HG02610 (cell line): ENCODE results near the gene IQSEC1.

ENCODE experiments used
- ATAC-seq: cut with Tn5 transposase; IDR thresholded peaks from one replicate; pipeline ENCODE4 v1.9.1; 2021; ENCODE audit warnings: mild to moderate bottlenecking, moderate library complexity; ENCODE audit not compliant: unreplicated experiment

The IQSEC1 gene

DNA sequence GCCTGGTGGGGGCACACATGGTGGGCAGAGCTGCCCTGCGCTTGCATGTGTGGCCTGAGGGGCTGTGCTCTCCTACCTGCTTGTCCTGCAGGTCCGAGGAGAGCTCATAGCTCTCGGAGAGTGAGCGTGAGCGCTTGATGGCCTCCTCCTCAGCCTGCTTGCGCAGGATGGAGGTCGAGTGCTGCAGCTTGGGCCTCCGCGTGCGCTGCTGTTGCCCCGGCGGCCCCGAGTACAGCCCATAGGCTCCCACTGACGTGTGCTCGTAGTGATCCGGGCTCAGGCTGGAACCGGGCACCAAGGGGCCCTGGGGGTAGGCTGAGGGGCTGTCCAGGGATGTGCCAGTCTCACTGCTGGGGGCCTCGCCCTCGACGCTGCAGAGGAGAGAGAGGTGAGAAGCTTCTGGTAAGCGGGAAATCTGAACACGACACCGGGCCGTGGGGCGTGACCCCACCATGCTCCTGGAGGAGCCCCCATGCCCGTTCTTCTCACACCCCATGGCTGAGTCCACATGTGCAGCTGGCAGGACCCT lies 131.7 kb downstream of the IQSEC1 start:
- ATAC-seq, result no peak

GRCh38 chr3:12940854-12941253 lies 132.4 kb downstream of the IQSEC1 start:
- ATAC-seq, result no peak

DNA sequence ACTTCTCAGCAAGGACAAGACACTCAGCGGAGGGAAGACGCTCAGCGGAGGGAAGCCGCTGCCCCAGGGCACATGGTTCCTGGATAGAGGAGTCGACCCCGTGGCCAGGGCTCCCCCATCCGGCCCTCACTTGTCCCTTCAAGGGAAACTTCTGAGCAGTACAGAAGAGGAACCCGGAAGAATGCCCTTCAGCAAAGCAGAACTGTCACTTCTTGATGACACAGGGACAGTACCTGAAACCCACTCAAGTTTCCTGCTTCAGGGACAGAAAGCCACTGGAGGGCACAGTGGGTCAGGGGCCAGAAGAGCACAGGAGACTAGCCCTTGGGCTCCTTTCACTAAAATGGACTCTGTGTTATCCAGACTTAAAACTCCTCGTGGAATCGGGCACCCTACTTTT lies 134.1 kb downstream of the IQSEC1 start:
- no peak for ATAC-seq

GRCh38 chr3:12938258-12938711 lies 134.9 kb downstream of the IQSEC1 start:
- no peak for ATAC-seq

DNA sequence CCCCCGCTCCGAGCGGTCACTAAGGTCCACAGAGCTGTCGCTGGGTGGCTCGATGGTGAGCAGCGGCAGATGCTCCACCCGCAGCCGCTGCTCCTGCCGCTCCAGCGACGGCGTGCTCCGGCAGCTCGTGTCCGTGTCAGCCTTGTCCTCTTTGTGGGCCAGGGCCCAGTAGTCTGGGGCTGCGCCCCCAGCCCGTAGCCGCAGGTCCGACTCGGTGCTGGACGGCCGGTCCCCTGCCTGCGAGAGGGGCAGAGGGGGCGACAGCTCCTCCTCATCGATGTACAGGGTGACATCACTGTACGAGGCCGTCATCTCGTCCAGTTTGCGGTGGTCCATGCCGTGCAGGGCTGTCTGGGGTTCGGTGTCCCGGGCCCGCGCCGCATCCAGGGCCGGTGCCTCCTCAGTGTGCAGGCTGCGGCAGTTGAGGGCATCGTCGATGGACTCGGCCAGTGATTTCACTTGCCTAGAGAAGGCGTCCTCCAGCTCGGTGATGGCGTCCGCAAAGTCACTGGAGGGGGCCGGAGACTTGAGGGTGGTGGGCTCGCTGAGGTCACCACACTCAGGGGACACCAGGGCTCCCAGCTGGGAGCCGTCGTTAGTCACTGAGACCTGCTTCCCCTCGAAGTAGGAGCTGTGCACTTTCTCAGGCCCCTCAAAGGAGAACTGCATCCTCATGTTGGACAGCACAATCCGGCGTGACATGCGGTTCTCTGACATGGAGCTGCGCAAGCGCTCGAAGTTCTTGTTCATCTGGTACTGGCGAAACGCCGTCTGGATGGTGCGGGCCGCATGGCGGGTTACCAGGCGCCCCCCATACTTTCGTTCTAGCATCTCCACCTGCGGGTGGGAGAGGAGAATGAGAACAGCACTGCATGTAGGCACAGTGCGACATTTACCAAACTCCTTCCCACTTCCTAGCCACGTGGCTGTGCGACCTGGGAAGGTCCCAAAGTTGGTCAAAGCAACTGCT lies 137.1 kb downstream of the IQSEC1 start:
- ATAC-seq, result no peak

- ATAC-seq, result no peak
Measured at GRCh38 chr3:12935023-12935860, 138.0 kb downstream of the IQSEC1 start.

DNA sequence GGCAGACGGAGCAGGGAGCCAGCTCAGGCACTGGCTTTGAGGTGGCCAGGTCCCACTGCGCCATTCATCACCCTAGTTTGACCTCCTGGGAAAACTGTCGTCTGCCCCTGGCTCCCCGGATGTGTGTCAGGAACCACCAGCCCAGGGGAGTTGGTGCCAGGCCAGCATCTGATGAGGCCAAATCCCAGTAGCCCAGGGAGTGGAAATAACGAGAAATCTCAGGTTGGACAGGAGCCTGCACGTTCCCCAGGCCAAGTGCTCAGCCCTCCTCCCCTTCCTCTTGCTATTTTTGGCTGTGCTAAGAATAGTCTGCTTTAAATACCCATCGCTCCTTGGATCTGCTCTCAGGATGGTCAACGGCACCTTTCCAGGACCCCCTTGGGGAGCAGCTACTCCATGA lies 138.8 kb downstream of the IQSEC1 start:
- ATAC-seq, result no peak

- no peak for ATAC-seq
Measured at GRCh38 chr3:12933901-12934300, 139.3 kb downstream of the IQSEC1 start.

DNA sequence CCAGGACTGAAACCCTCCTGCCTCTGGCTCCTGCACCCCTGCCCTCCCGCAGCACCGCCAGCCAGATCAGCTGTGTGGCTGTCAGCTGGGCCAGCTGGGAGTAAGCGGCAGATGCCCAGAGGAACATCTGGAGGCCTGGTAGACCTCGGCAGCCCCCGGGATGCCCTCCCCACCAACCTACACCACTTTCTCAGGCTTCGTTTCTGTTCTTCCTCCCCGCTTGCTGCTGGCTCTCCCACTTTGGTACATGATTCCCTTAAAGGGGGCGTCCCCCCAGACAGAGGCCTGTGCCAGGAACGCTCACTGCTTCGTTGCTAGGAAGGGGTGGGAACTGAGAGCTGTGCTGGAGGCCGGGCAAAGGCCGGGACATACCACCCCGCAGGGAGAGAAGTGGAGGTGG lies 140.5 kb downstream of the IQSEC1 start:
- ATAC-seq, result no peak

DNA sequence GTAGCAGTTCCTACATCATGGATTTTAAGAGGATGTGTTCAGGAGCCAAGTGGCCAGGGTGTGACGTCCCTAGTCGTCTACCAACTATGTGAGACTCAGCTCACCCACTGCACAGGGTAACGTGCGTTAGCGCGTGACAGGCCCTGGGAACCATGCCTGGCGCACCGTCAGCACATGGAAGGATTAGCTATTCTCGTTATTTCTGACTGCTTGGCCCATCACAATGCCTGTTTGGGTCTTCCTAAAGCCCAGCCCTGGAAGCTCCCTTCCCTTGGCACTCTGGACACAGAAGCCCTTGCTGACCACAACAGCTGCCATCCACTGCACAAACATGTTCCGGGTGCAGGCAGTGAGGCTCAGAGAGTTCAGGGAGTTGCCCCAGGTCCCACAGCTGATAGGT lies 140.9 kb downstream of the IQSEC1 start:
- ATAC-seq, result no peak

DNA sequence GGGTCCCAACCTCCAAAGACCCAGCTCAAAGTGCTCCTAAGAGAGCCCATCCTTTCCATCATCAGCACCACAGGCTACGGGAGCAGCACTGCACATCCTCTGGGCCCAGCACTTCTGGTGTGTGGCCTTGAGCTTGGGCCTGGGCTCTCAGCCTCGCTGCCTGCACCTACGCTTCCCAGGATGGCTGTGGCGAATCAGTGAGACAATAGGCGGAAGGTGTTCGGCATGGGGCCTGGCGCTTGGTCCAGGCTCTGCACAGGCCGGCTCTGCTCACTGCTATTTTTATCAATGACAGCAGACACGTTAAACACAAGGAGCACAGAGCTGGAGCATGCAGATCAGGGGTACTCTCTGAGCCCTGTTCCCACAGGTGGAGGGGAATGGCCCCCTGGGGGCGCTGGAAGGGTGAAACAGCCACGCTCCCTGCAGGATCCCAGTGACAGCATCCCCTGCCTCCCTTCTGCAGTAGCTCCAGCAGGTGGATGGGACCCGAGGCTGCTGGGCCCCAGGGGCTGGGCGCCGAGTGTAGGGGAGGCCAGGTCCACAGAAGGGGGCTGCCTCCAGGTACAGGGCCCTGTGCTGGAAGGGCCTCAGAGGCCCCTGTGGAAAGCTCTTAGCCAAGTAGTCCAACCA lies 141.8 kb downstream of the IQSEC1 start:
- ATAC-seq, result no peak

GRCh38 chr3:12929801-12930200 lies 143.4 kb downstream of the IQSEC1 start:
- ATAC-seq, result no peak

DNA sequence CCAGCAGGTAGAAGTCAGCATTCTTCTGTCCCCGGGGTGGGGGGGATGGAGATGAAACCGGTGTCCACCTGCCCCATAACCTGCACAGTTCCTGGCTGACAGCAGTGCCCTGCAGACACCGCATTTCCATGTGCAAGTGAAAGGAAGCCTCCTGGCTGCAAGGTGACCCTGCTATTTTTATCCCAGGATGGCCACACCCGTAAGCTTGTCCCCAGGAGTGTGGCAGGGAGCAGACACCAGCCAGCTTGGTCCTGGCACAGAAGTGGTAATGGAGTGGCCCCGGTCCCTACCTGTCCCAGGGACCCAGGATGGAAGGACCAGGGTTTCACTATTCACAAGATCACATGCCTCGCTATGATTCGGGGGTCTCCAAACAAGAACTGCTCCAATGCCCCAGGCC lies 146.6 kb downstream of the IQSEC1 start:
- ATAC-seq, result no peak

DNA sequence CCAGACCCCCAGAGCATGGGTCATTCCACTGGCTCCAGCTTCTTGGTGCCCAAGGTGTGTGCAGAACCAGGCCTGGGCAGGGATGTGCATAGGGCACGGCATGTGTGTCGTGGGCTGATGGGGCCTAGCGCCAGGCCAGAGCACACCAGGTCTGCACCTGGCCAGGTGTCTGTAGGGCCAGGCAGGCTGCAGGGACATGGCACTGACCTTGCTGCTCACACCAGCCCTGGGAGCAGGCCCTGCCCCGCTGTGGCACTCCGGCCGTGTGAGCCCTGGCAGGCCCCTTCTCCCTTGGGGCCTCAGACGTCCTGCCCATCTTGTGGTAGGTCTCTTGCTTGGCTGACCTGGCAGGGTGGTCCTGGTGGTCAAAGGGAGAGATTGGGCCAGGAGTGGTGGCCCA lies 147.6 kb downstream of the IQSEC1 start:
- ATAC-seq, result no peak

DNA sequence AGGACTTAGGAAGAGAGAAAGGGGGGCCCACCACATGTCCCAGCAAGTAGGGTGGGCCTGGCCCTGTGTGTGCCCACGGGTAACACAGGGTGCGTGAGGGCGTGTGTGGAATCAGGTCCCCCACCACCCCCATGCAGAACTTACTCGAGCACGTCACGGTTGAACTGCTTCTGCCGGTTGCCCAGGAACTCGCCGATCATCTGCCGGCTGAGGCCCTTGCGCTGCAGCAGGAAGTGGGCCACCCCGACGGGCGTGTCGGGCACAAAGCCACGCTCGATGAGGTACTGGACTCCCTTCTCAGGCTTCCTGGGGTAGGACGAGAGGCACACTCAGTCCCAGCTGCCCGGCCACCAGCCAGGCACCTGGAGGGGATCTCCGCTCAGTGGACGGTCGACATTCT lies 148.8 kb downstream of the IQSEC1 start:
- no peak for ATAC-seq

GRCh38 chr3:12922881-12923431 lies 150.3 kb downstream of the IQSEC1 start:
- ATAC-seq, result no peak

DNA sequence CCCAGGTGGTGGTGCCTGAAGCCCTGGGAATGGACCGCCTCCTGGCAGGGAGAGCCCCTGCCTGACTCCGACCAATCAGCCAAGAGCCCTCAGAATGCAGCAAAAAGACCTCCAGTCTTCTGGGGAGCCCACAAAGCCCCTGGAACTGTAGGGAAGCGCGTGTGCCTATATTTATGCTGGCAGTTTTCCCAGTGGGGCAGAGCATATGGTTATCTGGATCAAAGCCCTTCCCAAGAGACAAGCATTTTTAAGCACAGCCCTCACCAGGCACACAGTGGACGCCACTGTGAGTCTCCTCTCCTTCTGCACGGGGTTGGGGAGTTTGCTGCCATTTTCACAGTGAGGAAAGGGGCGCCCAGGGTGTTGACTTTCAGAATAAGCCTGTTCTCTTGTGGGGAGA lies 150.9 kb downstream of the IQSEC1 start:
- no peak for ATAC-seq

DNA sequence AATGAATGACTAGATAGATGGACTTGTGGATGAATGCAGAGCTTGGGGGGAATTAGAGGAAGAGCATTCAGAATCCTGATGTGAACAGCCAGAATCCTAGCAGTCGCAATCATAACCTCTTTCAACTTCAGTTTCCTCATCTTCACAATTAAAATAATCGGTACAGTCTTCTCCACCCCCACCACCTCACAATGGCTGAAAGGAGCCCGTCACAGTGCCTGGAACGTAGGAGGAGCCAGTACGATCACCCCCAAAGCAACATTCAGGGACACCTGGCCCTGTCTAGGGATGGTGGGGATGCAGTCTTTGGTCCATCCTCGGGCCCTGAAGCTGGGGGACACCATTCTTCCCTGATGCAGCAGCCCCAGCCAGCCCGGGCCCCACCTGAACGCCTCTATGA lies 151.5 kb downstream of the IQSEC1 start:
- ATAC-seq, result no peak

DNA sequence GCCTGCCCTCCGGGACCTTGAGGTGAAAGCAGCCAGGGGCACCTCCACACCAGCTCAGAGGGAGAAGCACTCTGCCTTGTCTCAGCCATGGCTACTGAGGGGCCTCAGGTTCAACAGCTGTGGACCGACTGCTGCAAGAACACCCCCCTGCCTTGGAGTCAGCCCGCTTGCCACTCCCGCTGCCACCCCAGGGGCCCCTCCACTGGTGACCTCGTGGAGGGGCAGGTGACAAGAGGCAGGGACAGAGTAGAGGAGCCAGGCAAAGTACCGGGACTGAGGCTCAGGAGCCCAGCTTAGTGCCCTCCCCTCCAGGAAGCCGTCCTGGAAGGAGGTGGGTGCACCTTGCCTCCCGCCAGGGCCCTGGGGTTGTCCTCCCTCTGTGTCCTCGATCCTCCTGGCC lies 152.3 kb downstream of the IQSEC1 start:
- ATAC-seq, result no peak

DNA sequence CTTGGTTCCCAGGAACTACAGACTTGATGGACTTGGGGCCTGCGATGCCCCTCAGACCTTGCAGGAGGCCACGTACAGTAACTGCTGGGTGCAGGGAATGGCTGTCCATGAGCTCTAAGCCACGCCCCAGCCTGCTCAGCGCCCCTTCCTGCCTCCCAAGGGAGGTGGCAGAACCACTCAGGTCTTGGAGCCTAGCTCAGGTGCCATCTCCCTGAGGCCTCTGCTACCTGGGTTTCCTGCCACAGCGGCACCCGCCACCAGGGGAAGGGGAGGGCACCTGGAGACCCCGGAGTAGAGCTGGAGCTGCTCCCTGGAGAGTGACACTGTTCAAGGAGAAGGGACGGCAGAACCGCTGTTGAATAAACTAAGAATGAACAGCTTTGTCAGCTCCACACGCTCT lies 154.0 kb downstream of the IQSEC1 start:
- no peak for ATAC-seq

DNA sequence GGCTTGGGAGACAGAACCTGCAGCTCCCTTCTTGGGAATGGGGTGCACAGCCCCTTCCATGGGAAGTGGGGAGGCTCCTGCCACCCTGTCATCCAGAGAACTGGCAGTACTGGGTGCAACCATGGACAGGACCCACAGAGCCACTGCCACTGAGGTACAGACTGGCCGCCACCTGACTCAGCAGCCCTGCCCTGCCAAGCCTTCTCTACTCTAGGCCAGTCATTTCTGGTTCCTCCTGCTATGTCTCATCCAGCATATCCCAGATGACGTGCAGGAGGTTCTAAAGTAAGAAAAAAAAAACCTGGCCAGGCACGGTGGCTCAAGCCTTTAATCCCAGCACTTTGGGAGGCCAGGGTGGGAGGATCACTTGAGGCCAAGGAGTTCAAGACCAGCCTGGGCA lies 155.0 kb downstream of the IQSEC1 start:
- no peak for ATAC-seq
